Cardiac muscle cell (in vitro differentiated cells and primary cell): ENCODE measurements around the gene CRYGN. TPM values are rescaled to one million over a fixed set of nuclear protein-coding genes. Genes with fewer than 3 reads are reported as not detected.

Source experiments
- DNase-seq, 2 donors: peaks; one replicate each; pipeline versions ENCODE4 v3.0.0 to v3.0.0-alpha.2; 2010 to 2017; ENCODE audit warnings: low read depth in 1 of 2, low spot score in 1 of 2
- H3K27ac ChIP-seq: fragments of 200-600 bp; sonication (generic); 2 replicates; pipeline ENCODE4 v1.5.1; 2016
- H3K27me3 ChIP-seq: fragments of 200-600 bp; sonication (generic); 2 replicates; pipeline ENCODE4 v1.6.0; 2016; ENCODE audit warnings: control low read depth
- H3K36me3 ChIP-seq: fragments of 200-600 bp; sonication (generic); 2 replicates; pipeline ENCODE4 v1.5.1; 2016; ENCODE audit warnings: control low read depth
- H3K4me1 ChIP-seq: fragments of 200-600 bp; sonication (generic); 2 replicates; pipeline ENCODE4 v1.8.1; 2017; ENCODE audit warnings: low read depth, mild to moderate bottlenecking, mixed run types
- H3K4me3 ChIP-seq: fragments of 200-600 bp; sonication (generic); 2 replicates; pipeline ENCODE4 v1.5.1; 2016; ENCODE audit warnings: mild to moderate bottlenecking
- H3K9me3 ChIP-seq: fragments of 200-600 bp; sonication (generic); 2 replicates; pipeline ENCODE4 v1.5.1; 2017; ENCODE audit warnings: low read depth, mild to moderate bottlenecking, control low read depth
- polyA plus RNA-seq: library from polyadenylated mRNA; unstranded; fragments of >200 nt; fragmentation: Nextera tagmentation; extraction: Ambion mirVana; gene quantifications from 2 replicates; pipeline ENCODE4 v1.2.1, GENCODE V29; 2016
- total RNA-seq: library from RNA; depleted of rRNA; stranded (reverse); fragments of >200 nt; gene quantifications from 2 replicates; pipeline ENCODE4 v1.2.3, GENCODE V29; 2016
- TF ChIP-seq, protein P1 (sequence below): IDR thresholded peaks from 2 replicates; pipeline ENCODE4 v1.5.1; 2012; ENCODE audit warnings: low read depth, mild to moderate bottlenecking, low read length

CRYGN gene
- total and polyA plus RNA-seq, 2 experiments from 2014 or later = 0.46 to 1.0 TPM

DNA sequence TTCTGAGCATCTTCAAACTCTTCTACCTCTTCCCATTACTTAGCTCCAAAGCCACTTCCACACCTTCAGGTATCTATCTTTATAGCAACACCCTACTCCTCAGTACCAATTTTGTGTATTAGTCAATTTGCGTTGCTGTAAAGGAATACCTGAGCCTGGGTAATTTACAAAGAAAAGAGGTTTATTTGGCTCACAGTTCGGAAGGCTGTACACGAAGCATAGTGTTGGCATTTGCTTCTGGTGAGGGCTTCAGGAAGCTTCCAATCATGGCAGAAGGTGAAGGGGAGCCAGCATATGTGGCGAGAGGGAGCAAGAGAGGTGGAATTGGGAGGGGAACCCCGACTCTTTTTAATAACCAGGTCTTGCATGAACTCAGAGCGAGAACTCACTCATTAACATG is 17.6 kb upstream of the CRYGN start:
- H3K4me1 ChIP-seq = peaks cover 14% of the 10 kb centered on the region
- DNase-seq = no peak
- H3K9me3 ChIP-seq = no peaks in the 10 kb centered on the region
- no peaks in the 10 kb centered on the region for H3K36me3 ChIP-seq
- TF ChIP-seq, protein P1, sequence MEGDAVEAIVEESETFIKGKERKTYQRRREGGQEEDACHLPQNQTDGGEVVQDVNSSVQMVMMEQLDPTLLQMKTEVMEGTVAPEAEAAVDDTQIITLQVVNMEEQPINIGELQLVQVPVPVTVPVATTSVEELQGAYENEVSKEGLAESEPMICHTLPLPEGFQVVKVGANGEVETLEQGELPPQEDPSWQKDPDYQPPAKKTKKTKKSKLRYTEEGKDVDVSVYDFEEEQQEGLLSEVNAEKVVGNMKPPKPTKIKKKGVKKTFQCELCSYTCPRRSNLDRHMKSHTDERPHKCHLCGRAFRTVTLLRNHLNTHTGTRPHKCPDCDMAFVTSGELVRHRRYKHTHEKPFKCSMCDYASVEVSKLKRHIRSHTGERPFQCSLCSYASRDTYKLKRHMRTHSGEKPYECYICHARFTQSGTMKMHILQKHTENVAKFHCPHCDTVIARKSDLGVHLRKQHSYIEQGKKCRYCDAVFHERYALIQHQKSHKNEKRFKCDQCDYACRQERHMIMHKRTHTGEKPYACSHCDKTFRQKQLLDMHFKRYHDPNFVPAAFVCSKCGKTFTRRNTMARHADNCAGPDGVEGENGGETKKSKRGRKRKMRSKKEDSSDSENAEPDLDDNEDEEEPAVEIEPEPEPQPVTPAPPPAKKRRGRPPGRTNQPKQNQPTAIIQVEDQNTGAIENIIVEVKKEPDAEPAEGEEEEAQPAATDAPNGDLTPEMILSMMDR = no peak
- H3K27me3 ChIP-seq = no peaks in the 10 kb centered on the region
- H3K4me3 ChIP-seq = no peak overlapping the region
- no peak overlapping the region for H3K27ac ChIP-seq

DNA sequence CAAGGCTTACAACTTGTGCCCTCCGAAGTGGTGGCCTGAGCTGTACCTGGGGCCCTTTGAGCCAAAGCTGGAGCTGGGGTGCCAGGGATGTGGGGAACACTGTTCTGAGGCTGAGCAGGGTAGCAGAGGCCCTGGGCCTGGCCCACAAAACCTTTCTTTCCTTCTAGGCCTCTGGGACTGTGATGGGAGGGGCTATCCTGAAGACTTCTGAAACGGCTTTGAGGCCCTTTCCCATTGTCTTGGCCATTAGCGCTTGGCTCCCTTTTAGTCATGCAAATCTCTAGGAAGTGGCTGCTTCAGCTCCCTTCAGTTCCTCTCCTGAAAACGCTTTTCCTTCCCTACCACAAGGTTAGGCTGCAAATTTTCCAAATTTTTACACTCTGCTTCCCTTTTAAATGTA is 16.8 kb upstream of the CRYGN start:
- no peaks in the 10 kb centered on the region for H3K9me3 ChIP-seq
- TF ChIP-seq, protein P1 = no peak
- H3K4me3 ChIP-seq = no peak overlapping the region
- no peak overlapping the region for H3K27ac ChIP-seq
- peaks cover 14% of the 10 kb centered on the region for H3K4me1 ChIP-seq
- no peaks in the 10 kb centered on the region for H3K36me3 ChIP-seq
- DNase-seq = no peak
- no peaks in the 10 kb centered on the region for H3K27me3 ChIP-seq

DNA sequence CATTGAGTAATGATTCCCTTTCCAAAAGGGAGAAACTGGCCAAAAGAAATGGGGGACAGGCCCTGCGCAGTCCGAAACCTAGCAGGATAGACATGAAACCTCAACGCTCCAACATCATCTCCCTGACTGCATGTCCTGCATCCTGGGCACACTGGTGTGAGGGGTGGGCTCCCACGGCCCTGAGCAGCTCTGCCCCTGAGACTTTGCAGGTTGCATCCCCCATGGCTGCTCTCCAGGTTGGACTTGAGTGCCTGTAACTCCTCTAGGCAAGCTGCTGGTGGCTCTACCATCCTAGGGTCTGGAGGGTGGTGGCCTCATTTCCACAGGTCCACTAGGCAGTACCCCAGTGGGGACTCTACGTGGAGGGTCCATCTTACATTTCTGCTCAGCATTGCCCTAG is 16.3 kb upstream of the CRYGN start:
- no peak overlapping the region for H3K4me3 ChIP-seq
- no peaks in the 10 kb centered on the region for H3K27me3 ChIP-seq
- H3K27ac ChIP-seq = no peak overlapping the region
- no peaks in the 10 kb centered on the region for H3K9me3 ChIP-seq
- TF ChIP-seq, protein P1 = no peak
- no peak for DNase-seq
- peaks cover 14% of the 10 kb centered on the region for H3K4me1 ChIP-seq
- H3K36me3 ChIP-seq = no peaks in the 10 kb centered on the region

DNA sequence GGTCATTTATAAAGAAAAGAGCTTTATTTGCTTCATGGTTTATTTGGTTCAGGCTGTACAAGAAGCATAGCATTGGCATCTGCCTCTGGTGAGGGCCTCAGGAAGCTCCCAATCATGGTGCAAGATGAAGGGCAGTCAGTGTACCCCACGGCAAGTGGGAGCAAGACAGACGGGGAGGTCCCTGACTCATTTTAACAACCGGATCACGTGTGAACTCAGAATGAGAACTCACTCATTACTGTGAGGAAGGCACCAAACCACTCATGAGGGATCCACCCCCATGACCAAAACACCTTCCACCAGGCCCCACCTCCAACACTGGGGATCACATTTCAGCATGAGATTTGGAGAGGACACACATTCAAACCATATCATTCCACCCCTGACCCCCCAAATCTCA is 15.7 kb upstream of the CRYGN start:
- H3K9me3 ChIP-seq = no peaks in the 10 kb centered on the region
- DNase-seq = no peak
- H3K4me1 ChIP-seq = peaks cover 14% of the 10 kb centered on the region
- no peak overlapping the region for H3K4me3 ChIP-seq
- no peaks in the 10 kb centered on the region for H3K36me3 ChIP-seq
- TF ChIP-seq, protein P1 = no peak
- H3K27me3 ChIP-seq = no peaks in the 10 kb centered on the region
- H3K27ac ChIP-seq = no peak overlapping the region

DNA sequence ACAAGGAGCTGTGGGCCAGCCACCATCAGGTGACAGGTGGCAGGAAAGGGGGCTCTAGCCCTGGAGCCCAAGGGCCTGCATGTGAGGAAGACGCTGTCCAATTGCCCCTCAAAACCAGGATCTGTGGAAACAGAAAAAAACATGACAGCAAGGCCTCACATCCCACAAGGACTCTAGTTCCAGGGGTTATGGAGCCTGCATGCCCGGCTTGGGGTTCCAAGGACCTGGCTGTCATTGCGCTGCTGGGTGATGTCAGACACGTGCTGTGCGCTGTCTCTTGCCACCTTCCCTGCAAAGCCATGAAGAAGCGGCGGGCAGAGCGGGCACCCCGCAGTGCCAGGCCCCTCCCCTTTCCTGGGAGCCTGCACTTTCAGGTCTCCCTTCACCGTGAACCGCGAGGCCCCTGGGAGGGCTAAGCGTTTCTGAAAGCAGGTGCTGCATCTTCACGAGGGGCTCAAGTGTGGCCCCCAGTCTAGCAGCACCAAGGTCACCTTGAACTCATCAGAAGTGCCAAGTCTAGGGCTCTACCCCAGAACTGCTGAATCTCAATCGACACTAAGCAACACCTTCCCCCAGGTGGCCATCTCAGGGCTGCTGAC is 15.1 kb upstream of the CRYGN start:
- H3K4me1 ChIP-seq = peaks cover 9% of the 10 kb centered on the region
- H3K9me3 ChIP-seq = no peaks in the 10 kb centered on the region
- no peaks in the 10 kb centered on the region for H3K36me3 ChIP-seq
- no peak overlapping the region for H3K27ac ChIP-seq
- TF ChIP-seq, protein P1 = no peak
- DNase-seq = no peak
- H3K4me3 ChIP-seq = no peak overlapping the region
- H3K27me3 ChIP-seq = no peaks in the 10 kb centered on the region
